HEK293 (cell line): ENCODE data around the gene TMED4.

Source experiments
- YY1 ChIP-seq: fragments of 450-650 bp; formaldehyde crosslinking; IDR thresholded peaks from 2 replicates; pipeline ENCODE4 v1.5.1; 2018; ENCODE audit warnings: missing biosample characterization, missing genetic modification characterization
- ZNF292 ChIP-seq: fragments of 450-650 bp; formaldehyde crosslinking; IDR thresholded peaks from 2 replicates; pipeline ENCODE4 v1.5.1; 2016; ENCODE audit warnings: low read depth, missing biosample characterization, missing genetic modification characterization, borderline replicate concordance
- ZNF558 ChIP-seq: fragments of 450-650 bp; formaldehyde crosslinking; IDR thresholded peaks from 2 replicates; pipeline ENCODE4 v1.5.1; 2016; ENCODE audit warnings: missing biosample characterization, missing genetic modification characterization
- ZNF664 ChIP-seq: fragments of 450-650 bp; formaldehyde crosslinking; IDR thresholded peaks from 2 replicates; pipeline ENCODE4 v1.5.1; 2016; ENCODE audit warnings: missing biosample characterization, missing genetic modification characterization
- ZNF843 ChIP-seq: fragments of 450-650 bp; formaldehyde crosslinking; IDR thresholded peaks from 2 replicates; pipeline ENCODE4 v1.5.1; 2016; ENCODE audit warnings: missing biosample characterization, missing genetic modification characterization
- TF ChIP-seq, protein P1 (sequence below): fragments of 450-650 bp; formaldehyde crosslinking; IDR thresholded peaks from 2 replicates; pipeline ENCODE4 v1.5.1; 2016; ENCODE audit warnings: missing biosample characterization, missing genetic modification characterization
- TF ChIP-seq, protein P2 (sequence below): fragments of 450-650 bp; formaldehyde crosslinking; IDR thresholded peaks from 2 replicates; pipeline ENCODE4 v1.5.1; 2016; ENCODE audit warnings: missing biosample characterization, missing genetic modification characterization
- TF ChIP-seq, protein P3 (sequence below): fragments of 450-650 bp; formaldehyde crosslinking; IDR thresholded peaks from 2 replicates; pipeline ENCODE4 v1.5.1; 2016; ENCODE audit warnings: missing biosample characterization, missing genetic modification characterization

DNA sequence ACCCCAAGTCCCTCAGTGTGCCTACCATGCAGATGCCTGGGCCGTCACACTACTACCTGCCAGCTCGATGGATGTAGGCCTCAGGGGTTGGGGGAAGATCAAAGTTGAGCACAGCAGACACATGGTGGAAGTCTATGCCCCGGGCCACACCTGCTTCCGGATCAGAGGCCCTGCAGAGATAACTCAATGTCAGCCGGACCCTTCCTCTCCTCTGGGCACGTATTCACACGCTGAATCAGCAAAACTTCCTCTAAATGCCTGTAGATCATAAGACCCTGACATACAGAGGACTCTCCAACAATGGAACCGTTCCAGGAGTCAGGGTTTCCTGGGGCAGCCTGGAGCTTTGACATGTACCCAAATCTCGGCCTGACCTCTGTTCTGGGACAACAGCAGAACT lies 12.1 kb downstream of the TMED4 start:
- TF ChIP-seq, protein P1, sequence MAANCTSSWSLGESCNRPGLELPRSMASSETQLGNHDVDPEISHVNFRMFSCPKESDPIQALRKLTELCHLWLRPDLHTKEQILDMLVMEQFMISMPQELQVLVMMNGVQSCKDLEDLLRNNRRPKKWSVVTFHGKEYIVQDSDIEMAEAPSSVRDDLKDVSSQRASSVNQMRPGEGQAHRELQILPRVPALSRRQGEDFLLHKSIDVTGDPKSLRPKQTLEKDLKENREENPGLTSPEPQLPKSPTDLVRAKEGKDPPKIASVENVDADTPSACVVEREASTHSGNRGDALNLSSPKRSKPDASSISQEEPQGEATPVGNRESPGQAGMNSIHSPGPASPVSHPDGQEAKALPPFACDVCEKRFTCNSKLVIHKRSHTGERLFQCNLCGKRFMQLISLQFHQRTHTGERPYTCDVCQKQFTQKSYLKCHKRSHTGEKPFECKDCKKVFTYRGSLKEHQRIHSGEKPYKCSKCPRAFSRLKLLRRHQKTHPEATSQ (tag by site-specific recombination): no peak
- TF ChIP-seq ZNF843: no peak
- no peak for TF ChIP-seq ZNF558 (tag by site-specific recombination)
- TF ChIP-seq, protein P2, sequence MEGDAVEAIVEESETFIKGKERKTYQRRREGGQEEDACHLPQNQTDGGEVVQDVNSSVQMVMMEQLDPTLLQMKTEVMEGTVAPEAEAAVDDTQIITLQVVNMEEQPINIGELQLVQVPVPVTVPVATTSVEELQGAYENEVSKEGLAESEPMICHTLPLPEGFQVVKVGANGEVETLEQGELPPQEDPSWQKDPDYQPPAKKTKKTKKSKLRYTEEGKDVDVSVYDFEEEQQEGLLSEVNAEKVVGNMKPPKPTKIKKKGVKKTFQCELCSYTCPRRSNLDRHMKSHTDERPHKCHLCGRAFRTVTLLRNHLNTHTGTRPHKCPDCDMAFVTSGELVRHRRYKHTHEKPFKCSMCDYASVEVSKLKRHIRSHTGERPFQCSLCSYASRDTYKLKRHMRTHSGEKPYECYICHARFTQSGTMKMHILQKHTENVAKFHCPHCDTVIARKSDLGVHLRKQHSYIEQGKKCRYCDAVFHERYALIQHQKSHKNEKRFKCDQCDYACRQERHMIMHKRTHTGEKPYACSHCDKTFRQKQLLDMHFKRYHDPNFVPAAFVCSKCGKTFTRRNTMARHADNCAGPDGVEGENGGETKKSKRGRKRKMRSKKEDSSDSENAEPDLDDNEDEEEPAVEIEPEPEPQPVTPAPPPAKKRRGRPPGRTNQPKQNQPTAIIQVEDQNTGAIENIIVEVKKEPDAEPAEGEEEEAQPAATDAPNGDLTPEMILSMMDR (tag by site-specific recombination): no peak
- TF ChIP-seq, protein P3, sequence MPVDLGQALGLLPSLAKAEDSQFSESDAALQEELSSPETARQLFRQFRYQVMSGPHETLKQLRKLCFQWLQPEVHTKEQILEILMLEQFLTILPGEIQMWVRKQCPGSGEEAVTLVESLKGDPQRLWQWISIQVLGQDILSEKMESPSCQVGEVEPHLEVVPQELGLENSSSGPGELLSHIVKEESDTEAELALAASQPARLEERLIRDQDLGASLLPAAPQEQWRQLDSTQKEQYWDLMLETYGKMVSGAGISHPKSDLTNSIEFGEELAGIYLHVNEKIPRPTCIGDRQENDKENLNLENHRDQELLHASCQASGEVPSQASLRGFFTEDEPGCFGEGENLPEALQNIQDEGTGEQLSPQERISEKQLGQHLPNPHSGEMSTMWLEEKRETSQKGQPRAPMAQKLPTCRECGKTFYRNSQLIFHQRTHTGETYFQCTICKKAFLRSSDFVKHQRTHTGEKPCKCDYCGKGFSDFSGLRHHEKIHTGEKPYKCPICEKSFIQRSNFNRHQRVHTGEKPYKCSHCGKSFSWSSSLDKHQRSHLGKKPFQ: no peak
- TF ChIP-seq ZNF664: no peak
- no peak for TF ChIP-seq YY1 (tag by site-specific recombination)
- no peak for TF ChIP-seq ZNF292
